ENCODE results near the gene SLC24A4.

GRCh38 chr14:92441751-92442504 lies 119.0 kb downstream of the SLC24A4 start:
- no peak for TF ChIP-seq HOXA7 (CRISPR knock-in tag; IDR thresholded peaks at IDR 0.05; ENCODE audit: borderline replicate concordance)
- TF ChIP-seq, protein P1, sequence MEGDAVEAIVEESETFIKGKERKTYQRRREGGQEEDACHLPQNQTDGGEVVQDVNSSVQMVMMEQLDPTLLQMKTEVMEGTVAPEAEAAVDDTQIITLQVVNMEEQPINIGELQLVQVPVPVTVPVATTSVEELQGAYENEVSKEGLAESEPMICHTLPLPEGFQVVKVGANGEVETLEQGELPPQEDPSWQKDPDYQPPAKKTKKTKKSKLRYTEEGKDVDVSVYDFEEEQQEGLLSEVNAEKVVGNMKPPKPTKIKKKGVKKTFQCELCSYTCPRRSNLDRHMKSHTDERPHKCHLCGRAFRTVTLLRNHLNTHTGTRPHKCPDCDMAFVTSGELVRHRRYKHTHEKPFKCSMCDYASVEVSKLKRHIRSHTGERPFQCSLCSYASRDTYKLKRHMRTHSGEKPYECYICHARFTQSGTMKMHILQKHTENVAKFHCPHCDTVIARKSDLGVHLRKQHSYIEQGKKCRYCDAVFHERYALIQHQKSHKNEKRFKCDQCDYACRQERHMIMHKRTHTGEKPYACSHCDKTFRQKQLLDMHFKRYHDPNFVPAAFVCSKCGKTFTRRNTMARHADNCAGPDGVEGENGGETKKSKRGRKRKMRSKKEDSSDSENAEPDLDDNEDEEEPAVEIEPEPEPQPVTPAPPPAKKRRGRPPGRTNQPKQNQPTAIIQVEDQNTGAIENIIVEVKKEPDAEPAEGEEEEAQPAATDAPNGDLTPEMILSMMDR (tag by site-specific recombination; IDR thresholded peaks at IDR 0.05): no peak
- TF ChIP-seq ZNF2 (tag by site-specific recombination; IDR thresholded peaks at IDR 0.05): no peak
- no peak for TF ChIP-seq KLF10 (tag by site-specific recombination; IDR thresholded peaks at IDR 0.05)
- TF ChIP-seq, protein P2, sequence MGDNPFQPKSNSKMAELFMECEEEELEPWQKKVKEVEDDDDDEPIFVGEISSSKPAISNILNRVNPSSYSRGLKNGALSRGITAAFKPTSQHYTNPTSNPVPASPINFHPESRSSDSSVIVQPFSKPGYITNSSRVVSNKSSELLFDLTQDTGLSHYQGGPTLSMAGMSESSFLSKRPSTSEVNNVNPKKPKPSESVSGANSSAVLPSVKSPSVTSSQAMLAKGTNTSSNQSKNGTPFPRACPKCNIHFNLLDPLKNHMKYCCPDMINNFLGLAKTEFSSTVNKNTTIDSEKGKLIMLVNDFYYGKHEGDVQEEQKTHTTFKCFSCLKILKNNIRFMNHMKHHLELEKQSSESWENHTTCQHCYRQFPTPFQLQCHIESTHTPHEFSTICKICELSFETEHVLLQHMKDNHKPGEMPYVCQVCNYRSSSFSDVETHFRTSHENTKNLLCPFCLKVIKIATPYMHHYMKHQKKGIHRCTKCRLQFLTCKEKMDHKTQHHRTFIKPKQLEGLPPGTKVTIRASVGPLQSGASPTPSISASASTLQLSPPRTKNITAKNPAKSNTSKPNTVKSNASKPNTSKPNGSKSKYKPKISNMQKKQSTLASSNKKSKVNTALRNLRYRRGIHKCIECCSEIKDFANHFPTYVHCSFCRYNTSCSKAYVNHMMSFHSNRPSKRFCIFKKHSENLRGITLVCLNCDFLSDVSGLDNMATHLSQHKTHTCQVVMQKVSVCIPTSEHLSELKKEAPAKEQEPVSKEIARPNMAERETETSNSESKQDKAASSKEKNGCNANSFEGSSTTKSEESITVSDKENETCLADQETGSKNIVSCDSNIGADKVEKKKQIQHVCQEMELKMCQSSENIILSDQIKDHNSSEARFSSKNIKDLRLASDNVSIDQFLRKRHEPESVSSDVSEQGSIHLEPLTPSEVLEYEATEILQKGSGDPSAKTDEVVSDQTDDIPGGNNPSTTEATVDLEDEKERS (tag by site-specific recombination; IDR thresholded peaks at IDR 0.05): no peak
- TF ChIP-seq ZNF639 (tag by site-specific recombination; IDR thresholded peaks at IDR 0.05): no peak
- no peak for TF ChIP-seq ZNF354C (tag by site-specific recombination; IDR thresholded peaks at IDR 0.05; ENCODE audit: borderline replicate concordance, low read depth)
- TF ChIP-seq SP2 (tag by site-specific recombination; IDR thresholded peaks at IDR 0.05): no peak
- no peak for TF ChIP-seq ZNF792 (tag by site-specific recombination; IDR thresholded peaks at IDR 0.05)

All from HEK293 (cell line).